ENCODE measurements around the gene WDR47.
"Not testable (repeated sequence)": the region's sequence is repeated elsewhere in the genome, so short reads cannot be mapped to it uniquely, and the experiment has no call there.

Gene WDR47

GRCh38 chr1:109060707-109061106 lies 18.8 kb upstream of the WDR47 start:
- H3K9me3 ChIP-seq (ENCODE audit: low read length), result no peaks in the 10 kb centered on the region

GRCh38 chr1:109059026-109059425 lies 17.1 kb upstream of the WDR47 start:
- no peaks in the 10 kb centered on the region for H4K20me1 ChIP-seq (ENCODE audit: insufficient read depth, low read length)
- no peaks in the 10 kb centered on the region for H3F3A ChIP-seq (ENCODE audit: insufficient read depth, low read length)
- no peak overlapping the region for H3K4me2 ChIP-seq (ENCODE audit: low read length)
- no peaks in the 10 kb centered on the region for H3K4me1 ChIP-seq (ENCODE audit: insufficient read depth, low read length, severe bottlenecking)
- no peak overlapping the region for H3K27ac ChIP-seq (ENCODE audit: low read depth, low read length, poor library complexity, severe bottlenecking)
- no peak overlapping the region for H2AFZ ChIP-seq (ENCODE audit: low read length)
- no peak overlapping the region for H3K9ac ChIP-seq (ENCODE audit: low read length)
- no peaks in the 10 kb centered on the region for H3K27me3 ChIP-seq (ENCODE audit: insufficient read depth, low read length)
- no peaks in the 10 kb centered on the region for H3K9me3 ChIP-seq (ENCODE audit: low read length)
- H3K36me3 ChIP-seq (ENCODE audit: insufficient read depth, low read length), result peaks cover 13% of the 10 kb centered on the region
- no peak overlapping the region for H3K4me3 ChIP-seq (ENCODE audit: low read depth, low read length, poor library complexity, severe bottlenecking)
- H3K9me2 ChIP-seq (ENCODE audit: low read depth, low read length), result no peaks in the 10 kb centered on the region
- no peaks in the 10 kb centered on the region for H3K79me2 ChIP-seq (ENCODE audit: insufficient read depth, low read length)
- TF ChIP-seq EZH2 (IDR thresholded peaks at IDR 0.05; ENCODE audit: borderline replicate concordance, low read length) (no peak), CTCF (IDR thresholded peaks at IDR 0.05; ENCODE audit: low read length) (no peak)

More at GRCh38 chr1:109060707-109061106, 18.8 kb upstream of the WDR47 start:
- no peaks in the 10 kb centered on the region for H3K79me2 ChIP-seq (ENCODE audit: insufficient read depth, low read length)
- no peak overlapping the region for H3K4me3 ChIP-seq (ENCODE audit: low read depth, low read length, poor library complexity, severe bottlenecking)
- no peaks in the 10 kb centered on the region for H3K4me1 ChIP-seq (ENCODE audit: insufficient read depth, low read length, severe bottlenecking)
- TF ChIP-seq CTCF (IDR thresholded peaks at IDR 0.05; ENCODE audit: low read length) (no peak), EZH2 (IDR thresholded peaks at IDR 0.05; ENCODE audit: borderline replicate concordance, low read length) (no peak)
- no peak overlapping the region for H2AFZ ChIP-seq (ENCODE audit: low read length)
- H3K9ac ChIP-seq (ENCODE audit: low read length), result no peak overlapping the region
- H3K27ac ChIP-seq (ENCODE audit: low read depth, low read length, poor library complexity, severe bottlenecking), result no peak overlapping the region
- H3F3A ChIP-seq (ENCODE audit: insufficient read depth, low read length), result no peaks in the 10 kb centered on the region
- no peak overlapping the region for H3K4me2 ChIP-seq (ENCODE audit: low read length)
- no peaks in the 10 kb centered on the region for H3K27me3 ChIP-seq (ENCODE audit: insufficient read depth, low read length)
- H3K36me3 ChIP-seq (ENCODE audit: insufficient read depth, low read length), result peaks cover 24% of the 10 kb centered on the region
- no peaks in the 10 kb centered on the region for H4K20me1 ChIP-seq (ENCODE audit: insufficient read depth, low read length)
- H3K9me2 ChIP-seq (ENCODE audit: low read depth, low read length), result no peaks in the 10 kb centered on the region

GRCh38 chr1:109056064-109056463 lies 14.2 kb upstream of the WDR47 start:
- TF ChIP-seq CTCF (IDR thresholded peaks at IDR 0.05; ENCODE audit: low read length) (no peak), EZH2 (IDR thresholded peaks at IDR 0.05; ENCODE audit: borderline replicate concordance, low read length) (no peak)
- Histone ChIP-seq H4K20me1 (ENCODE audit: insufficient read depth, low read length) (no peaks in the 10 kb centered on the region), H3K9me3 (ENCODE audit: low read length) (no peaks in the 10 kb centered on the region), H3K4me3 (ENCODE audit: low read depth, low read length, poor library complexity, severe bottlenecking) (no peak overlapping the region), H2AFZ (ENCODE audit: low read length) (no peak overlapping the region), H3K9ac (ENCODE audit: low read length) (no peak overlapping the region), H3K4me2 (ENCODE audit: low read length) (no peak overlapping the region), H3K27ac (ENCODE audit: low read depth, low read length, poor library complexity, severe bottlenecking) (no peak overlapping the region), H3K9me2 (ENCODE audit: low read depth, low read length) (no peaks in the 10 kb centered on the region), H3F3A (ENCODE audit: insufficient read depth, low read length) (no peaks in the 10 kb centered on the region), H3K4me1 (ENCODE audit: insufficient read depth, low read length, severe bottlenecking) (no peaks in the 10 kb centered on the region), H3K36me3 (ENCODE audit: insufficient read depth, low read length) (no peaks in the 10 kb centered on the region), H3K79me2 (ENCODE audit: insufficient read depth, low read length) (no peaks in the 10 kb centered on the region), H3K27me3 (ENCODE audit: insufficient read depth, low read length) (no peaks in the 10 kb centered on the region)

GRCh38 chr1:109052145-109052544 lies 10.2 kb upstream of the WDR47 start:
- H3K4me1 ChIP-seq (ENCODE audit: insufficient read depth, low read length, severe bottlenecking); H3K9me3 ChIP-seq (ENCODE audit: low read length); H3K79me2 ChIP-seq (ENCODE audit: insufficient read depth, low read length); H3K4me3 ChIP-seq (ENCODE audit: low read depth, low read length, poor library complexity, severe bottlenecking); H3F3A ChIP-seq (ENCODE audit: insufficient read depth, low read length); H3K27me3 ChIP-seq (ENCODE audit: insufficient read depth, low read length); H3K9ac ChIP-seq (ENCODE audit: low read length); H3K4me2 ChIP-seq (ENCODE audit: low read length); H3K36me3 ChIP-seq (ENCODE audit: insufficient read depth, low read length); H3K9me2 ChIP-seq (ENCODE audit: low read depth, low read length); H2AFZ ChIP-seq (ENCODE audit: low read length); H3K27ac ChIP-seq (ENCODE audit: low read depth, low read length, poor library complexity, severe bottlenecking); H4K20me1 ChIP-seq (ENCODE audit: insufficient read depth, low read length): not testable (repeated sequence)

Measured in OCI-LY1 (cell line).